ENCODE measurements around the gene NOL12.
A peak's percentile ranks its signal among the peaks of the same experiment; 100 is the strongest.

NOL12 gene, protein sequence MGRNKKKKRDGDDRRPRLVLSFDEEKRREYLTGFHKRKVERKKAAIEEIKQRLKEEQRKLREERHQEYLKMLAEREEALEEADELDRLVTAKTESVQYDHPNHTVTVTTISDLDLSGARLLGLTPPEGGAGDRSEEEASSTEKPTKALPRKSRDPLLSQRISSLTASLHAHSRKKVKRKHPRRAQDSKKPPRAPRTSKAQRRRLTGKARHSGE

DNA sequence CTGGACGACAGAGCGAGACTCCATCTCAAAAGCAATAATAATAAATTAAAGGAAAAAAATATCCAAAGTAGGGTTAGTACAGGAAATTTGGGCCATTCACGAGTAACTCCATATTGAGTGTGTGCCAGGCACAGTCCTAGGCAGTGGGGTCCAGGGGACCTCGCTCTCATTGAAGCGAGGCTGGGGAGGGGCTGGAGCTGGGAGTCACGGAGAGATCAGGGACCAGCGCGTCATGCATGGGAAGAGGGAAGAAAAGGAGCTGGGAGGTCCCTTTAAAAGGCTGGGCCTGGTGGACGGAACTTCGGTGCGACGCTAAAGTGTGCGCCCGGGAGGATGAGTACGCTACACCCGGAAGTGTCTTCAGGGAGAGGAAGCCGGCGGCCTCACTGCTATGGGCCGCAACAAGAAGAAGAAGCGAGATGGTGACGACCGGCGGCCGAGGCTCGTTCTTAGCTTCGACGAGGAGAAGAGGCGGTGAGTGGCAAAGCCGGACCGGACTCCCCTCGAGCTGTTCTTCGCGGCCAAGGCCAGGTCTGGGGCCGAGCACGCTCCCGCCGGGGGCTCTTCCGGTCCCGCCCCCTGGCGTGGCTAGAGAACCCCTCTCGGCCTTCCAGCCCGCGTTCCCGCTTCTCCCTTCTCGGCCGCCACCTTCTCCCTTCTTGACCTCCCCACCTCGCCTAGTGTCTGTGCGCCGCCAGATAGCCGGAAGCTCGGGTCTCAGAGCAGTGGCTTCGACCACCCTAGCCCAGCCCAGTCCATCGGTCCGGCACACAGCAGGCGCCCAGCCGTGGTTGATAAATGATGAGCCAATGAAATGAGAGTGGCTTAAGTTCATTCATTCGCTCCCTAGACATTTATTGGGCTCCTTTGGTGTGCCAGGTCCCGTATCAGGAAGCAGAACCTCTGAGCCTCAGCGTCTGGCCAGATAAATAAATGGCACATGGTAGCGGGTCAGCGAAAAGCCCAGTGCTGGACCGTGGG, at the start of gene NOL12:
NOL12 (plus strand) TSS at position 342 of the 981 bp plus-strand sequence; CDS start at position 392, 50 bp downstream.
- H3K4me1 ChIP-seq = peaks cover 0 to 24% (median 14%) of the 10 kb centered on the region in 4 donors
- no peaks in the 10 kb centered on the region for H3K27me3 ChIP-seq
- H3K27ac ChIP-seq = peak within 1 kb of the TSS; percentile 82 to 87
- H3K9me3 ChIP-seq = no peaks in the 10 kb centered on the region
- H3K36me3 ChIP-seq = peaks cover 9 to 29% (median 25%) of the 10 kb centered on the region in 3 donors
- intact Hi-C loops (cut with DNase I; ENCODE audit: low total_unique reads) = loop anchor here (10.0 kb wide), 1 partner anchor 69 kb away; no protein-coding TSS in a partner anchor
- H3K4me3 ChIP-seq = peak within 1 kb of the TSS; percentile 73 to 88
- TF ChIP-seq, protein P1, sequence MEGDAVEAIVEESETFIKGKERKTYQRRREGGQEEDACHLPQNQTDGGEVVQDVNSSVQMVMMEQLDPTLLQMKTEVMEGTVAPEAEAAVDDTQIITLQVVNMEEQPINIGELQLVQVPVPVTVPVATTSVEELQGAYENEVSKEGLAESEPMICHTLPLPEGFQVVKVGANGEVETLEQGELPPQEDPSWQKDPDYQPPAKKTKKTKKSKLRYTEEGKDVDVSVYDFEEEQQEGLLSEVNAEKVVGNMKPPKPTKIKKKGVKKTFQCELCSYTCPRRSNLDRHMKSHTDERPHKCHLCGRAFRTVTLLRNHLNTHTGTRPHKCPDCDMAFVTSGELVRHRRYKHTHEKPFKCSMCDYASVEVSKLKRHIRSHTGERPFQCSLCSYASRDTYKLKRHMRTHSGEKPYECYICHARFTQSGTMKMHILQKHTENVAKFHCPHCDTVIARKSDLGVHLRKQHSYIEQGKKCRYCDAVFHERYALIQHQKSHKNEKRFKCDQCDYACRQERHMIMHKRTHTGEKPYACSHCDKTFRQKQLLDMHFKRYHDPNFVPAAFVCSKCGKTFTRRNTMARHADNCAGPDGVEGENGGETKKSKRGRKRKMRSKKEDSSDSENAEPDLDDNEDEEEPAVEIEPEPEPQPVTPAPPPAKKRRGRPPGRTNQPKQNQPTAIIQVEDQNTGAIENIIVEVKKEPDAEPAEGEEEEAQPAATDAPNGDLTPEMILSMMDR (IDR thresholded peaks at IDR 0.05) = no peak
- peak; percentile 74 to 88 for DNase-seq

DNA sequence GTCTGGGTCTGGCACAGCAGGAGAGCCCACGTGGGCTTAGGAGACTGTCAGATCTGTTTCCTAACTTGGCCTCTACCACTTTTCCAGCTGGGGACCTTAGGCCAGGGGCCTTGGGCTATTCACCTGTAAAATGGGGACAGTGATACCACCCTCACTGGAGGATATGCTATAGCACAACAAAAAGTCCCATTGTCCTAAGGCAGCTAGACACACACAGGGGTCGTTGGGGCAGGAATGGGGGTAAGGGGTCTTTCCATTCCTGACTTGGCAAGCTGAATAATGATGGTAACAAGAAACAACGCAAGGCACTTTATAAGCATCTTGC, 49.2 kb upstream of the NOL12 start:
- peaks cover 3 to 50% (median 35%) of the 10 kb centered on the region in 4 donors for H3K4me1 ChIP-seq
- H3K4me3 ChIP-seq = no peak overlapping the region
- no peaks in the 10 kb centered on the region for H3K9me3 ChIP-seq
- DNase-seq = no peak
- H3K27me3 ChIP-seq = peaks cover 0 to 32% of the 10 kb centered on the region in 2 donors
- peaks cover 0 to 13% (median 6%) of the 10 kb centered on the region in 3 donors for H3K36me3 ChIP-seq
- intact Hi-C loops (cut with DNase I; ENCODE audit: low total_unique reads) = no loop called here
- TF ChIP-seq, protein P1 (IDR thresholded peaks at IDR 0.05) = no peak
- no peak overlapping the region for H3K27ac ChIP-seq

DNA sequence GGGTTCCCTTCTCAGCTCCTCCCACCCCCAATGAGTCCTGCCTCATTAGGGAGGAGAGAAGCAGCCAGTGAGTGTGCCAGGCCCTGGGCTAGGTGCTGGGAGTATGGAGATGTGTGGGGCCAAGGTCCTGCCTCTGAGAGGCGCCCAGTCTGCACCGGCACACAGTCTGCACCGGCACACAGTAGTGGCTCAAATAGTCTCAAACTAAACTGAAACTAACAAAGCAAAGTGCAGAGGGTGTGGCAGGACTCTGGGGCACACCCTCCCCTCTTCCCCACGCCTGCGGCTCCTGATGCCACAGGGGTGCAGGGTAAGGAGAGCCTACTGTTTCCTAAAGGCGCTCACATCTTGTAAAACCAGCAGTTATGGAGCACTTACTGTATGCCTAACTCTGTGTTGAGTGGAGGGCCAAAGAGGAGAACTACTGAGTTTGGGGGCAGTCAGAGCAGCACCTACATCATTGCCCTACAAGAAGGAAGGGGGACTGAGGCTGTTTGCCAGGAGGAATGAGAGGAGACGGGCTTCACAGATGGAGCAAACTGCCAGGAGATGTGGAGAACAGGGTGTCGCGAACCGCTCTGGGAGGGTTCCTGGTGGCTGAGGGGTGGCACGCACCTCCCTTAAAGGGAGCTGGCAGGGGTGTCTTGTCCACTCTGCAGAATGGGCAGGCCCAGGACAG, 47.6 kb upstream of the NOL12 start:
- H3K4me1 ChIP-seq = peaks cover 3 to 51% (median 28%) of the 10 kb centered on the region in 4 donors
- no peak for DNase-seq
- H3K36me3 ChIP-seq = no peaks in the 10 kb centered on the region
- no peak overlapping the region for H3K27ac ChIP-seq
- TF ChIP-seq, protein P1 (IDR thresholded peaks at IDR 0.05) = no peak
- H3K27me3 ChIP-seq = peaks cover 0 to 34% of the 10 kb centered on the region in 2 donors
- intact Hi-C loops (cut with DNase I; ENCODE audit: low total_unique reads) = no loop called here
- peak overlapping the region; percentile 46 to 50 for H3K4me3 ChIP-seq
- H3K9me3 ChIP-seq = no peaks in the 10 kb centered on the region

DNA sequence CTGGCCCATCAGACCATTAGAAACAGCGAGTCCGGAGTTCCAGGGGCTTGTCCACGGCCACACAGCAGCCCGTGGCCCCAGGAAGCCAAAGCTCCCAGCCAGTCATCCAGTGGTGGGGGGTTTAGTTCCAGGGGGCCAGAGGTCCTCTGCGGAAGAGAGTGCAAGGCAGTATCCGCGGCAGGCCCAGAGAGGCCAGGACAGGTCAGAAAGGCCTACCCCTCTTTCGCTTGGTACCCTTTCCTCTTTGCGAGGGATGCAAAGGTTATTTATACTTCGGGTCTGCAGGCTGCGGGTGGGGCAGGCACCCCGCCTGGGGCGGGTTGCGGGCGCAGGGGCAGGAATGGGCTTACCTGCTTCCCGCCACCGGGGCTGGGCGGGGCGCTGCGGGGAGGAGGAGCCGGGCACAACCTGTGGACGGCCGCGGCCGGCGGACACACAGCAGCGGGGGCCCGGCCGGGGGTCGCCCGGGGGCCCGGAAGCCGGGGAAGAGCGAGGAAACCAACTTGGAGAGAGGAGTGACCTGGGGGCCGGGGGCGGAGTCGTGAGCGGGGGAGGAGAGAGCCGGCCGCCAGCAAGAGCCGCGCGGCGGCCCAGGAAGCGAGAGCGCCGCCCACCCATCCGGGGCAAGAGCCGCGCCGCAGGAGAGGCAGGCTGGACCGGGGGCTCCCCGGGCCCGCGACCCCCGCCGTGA, 46.9 kb upstream of the NOL12 start, which contains the start of gene SH3BP1:
SH3BP1 (plus strand) TSS at position 600 of the 691 bp plus-strand sequence. CDS start 119 bp downstream, outside the sequence.
- TF ChIP-seq, protein P1 (IDR thresholded peaks at IDR 0.05) = no peak

More for the DNA sequence above, 46.9 kb upstream of the NOL12 start, which contains the start of gene SH3BP1:
- peak in 1 of 2 donors; percentile 70 for DNase-seq
- H3K36me3 ChIP-seq = no peaks in the 10 kb centered on the region
- H3K4me1 ChIP-seq = peaks cover 0 to 47% (median 21%) of the 10 kb centered on the region in 4 donors
- H3K27ac ChIP-seq = peak within 1 kb of the TSS in 1 of 2 donors; percentile 32
- H3K4me3 ChIP-seq = peak within 1 kb of the TSS; percentile 46 to 50
- no peaks in the 10 kb centered on the region for H3K9me3 ChIP-seq
- intact Hi-C loops (cut with DNase I; ENCODE audit: low total_unique reads) = no loop called here
- peaks cover 0 to 34% of the 10 kb centered on the region in 2 donors for H3K27me3 ChIP-seq

Measured in tibial artery (tissue), 4 donors.